Endodermal cell (in vitro differentiated cells): ENCODE measurements around the gene GPS2. TPM values are rescaled to one million over a fixed set of nuclear protein-coding genes. Genes with fewer than 3 reads are reported as not detected.
"Not testable (repeated sequence)": the region's sequence is repeated elsewhere in the genome, so short reads cannot be mapped to it uniquely, and the experiment has no call there.

Experiments
- DNase-seq: peaks from one replicate; pipeline ENCODE4 v3.0.0-alpha.2; 2017
- H3K27ac ChIP-seq: 2 replicates; pipeline ENCODE4 v1.5.1; 2013; ENCODE audit warnings: mild to moderate bottlenecking, low read depth, low read length, moderate library complexity
- H3K27me3 ChIP-seq: 2 replicates; pipeline ENCODE4 v1.6.1; 2013; ENCODE audit warnings: mild to moderate bottlenecking, low read length, moderate library complexity; ENCODE audit not compliant: insufficient read depth, control insufficient read depth, poor library complexity, severe bottlenecking
- H3K36me3 ChIP-seq: 2 replicates; pipeline ENCODE4 v1.7.0; 2013; ENCODE audit warnings: mild to moderate bottlenecking, low read length, moderate library complexity; ENCODE audit not compliant: control insufficient read depth, insufficient read depth
- H3K4me1 ChIP-seq: one replicate; pipeline ENCODE4 v1.7.0; 2013; ENCODE audit warnings: low read length; ENCODE audit not compliant: control insufficient read depth, insufficient read depth
- H3K4me3 ChIP-seq: 2 replicates; pipeline ENCODE4 v1.5.1; 2013; ENCODE audit warnings: mild to moderate bottlenecking, low read length, moderate library complexity
- H3K9ac ChIP-seq: 2 replicates; pipeline ENCODE4 v1.6.1; 2013; ENCODE audit warnings: mild to moderate bottlenecking, low read length, moderate library complexity; ENCODE audit not compliant: poor library complexity, severe bottlenecking; ENCODE audit errors: extremely low read depth
- H3K9me3 ChIP-seq: 2 replicates; pipeline ENCODE4 v1.6.1; 2013; ENCODE audit warnings: mild to moderate bottlenecking, low read length, moderate library complexity; ENCODE audit not compliant: control insufficient read depth
- H3K27ac Mint-ChIP-seq: 2 replicates; pipeline ENCODE4 v1.8.0; 2020; ENCODE audit warnings: mixed read lengths
- H3K27me3 Mint-ChIP-seq: 2 replicates; pipeline ENCODE4 v1.8.0; 2021; ENCODE audit warnings: mild to moderate bottlenecking, mixed read lengths; ENCODE audit not compliant: insufficient read depth
- H3K36me3 Mint-ChIP-seq: 2 replicates; pipeline ENCODE4 v1.8.0; 2020; ENCODE audit warnings: low read depth, mixed read lengths
- H3K4me1 Mint-ChIP-seq: 2 replicates; pipeline ENCODE4 v1.8.0; 2020; ENCODE audit warnings: mixed read lengths
- H3K4me3 Mint-ChIP-seq: 2 replicates; pipeline ENCODE4 v1.8.0; 2020; ENCODE audit warnings: mild to moderate bottlenecking, moderate library complexity, mixed read lengths
- H3K9me3 Mint-ChIP-seq: 2 replicates; pipeline ENCODE4 v1.8.0; 2020; ENCODE audit warnings: mild to moderate bottlenecking, mixed read lengths
- CTCF ChIP-seq: fragments of 200-600 bp; sonication (generic); conservative IDR thresholded peaks from 2 replicates; pipeline ENCODE4 v1.5.0; 2021; ENCODE audit warnings: antibody characterized with exemption, mild to moderate bottlenecking
- WGBS, 2 experiments: methylation state at CpG; one replicate each; pipeline versions ENCODE4 v1.1.5 to v1.1.7; 2013; ENCODE audit warnings: missing lambda C conversion rate in 2 of 2, mixed read lengths in 1 of 2; ENCODE audit not compliant: insufficient coverage in 1 of 2, insufficient read length in 1 of 2; 5-methylcytosine and 5-hydroxymethylcytosine counted together
- total RNA-seq, 2 donors: library from RNA; stranded (reverse); fragmentation: NEBNext Ultra II Directional in 1 of 2; extraction: Animal tissue kit (Norgen Biotek cat#: 25700) in 1 of 2; gene quantifications; 2 replicates in 1 of 2; 3 replicates in 1 of 2; pipeline ENCODE4 v1.2.1, GENCODE V29; 2021

The GPS2 gene
- total RNA-seq, 2 donors from 2014 or later, result 43.6 to 47.2 TPM

- H3K9me3 Mint-ChIP-seq, result no peaks in the 10 kb centered on the region
- 86 to 95% methylated on average over 2 to 3 of the region's 3 CpGs for WGBS, 2 experiments
- H3K4me1 ChIP-seq, result no peaks in the 10 kb centered on the region
- H3K9ac ChIP-seq, result no peak overlapping the region
- H3K4me3 ChIP-seq, result no peak overlapping the region
- H3K27ac ChIP-seq, result no peak overlapping the region
- TF ChIP-seq CTCF, result no peak
- H3K36me3 Mint-ChIP-seq, result no peaks in the 10 kb centered on the region
- no peaks in the 10 kb centered on the region for H3K9me3 ChIP-seq
- no peaks in the 10 kb centered on the region for H3K27me3 ChIP-seq
- peaks cover 10% of the 10 kb centered on the region for H3K4me1 Mint-ChIP-seq
- no peaks in the 10 kb centered on the region for H3K36me3 ChIP-seq
- no peaks in the 10 kb centered on the region for H3K27me3 Mint-ChIP-seq
- no peak for DNase-seq
- H3K4me3 Mint-ChIP-seq, result no peak overlapping the region
- H3K27ac Mint-ChIP-seq, result no peak overlapping the region
Observed at GRCh38 chr17:7334938-7335538, 19.9 kb upstream of the GPS2 start.

- not testable (repeated sequence) for H3K27me3 Mint-ChIP-seq, H3K36me3 Mint-ChIP-seq, H3K9me3 Mint-ChIP-seq, H3K4me3 ChIP-seq, H3K4me1 ChIP-seq, H3K4me3 Mint-ChIP-seq, H3K27me3 ChIP-seq, H3K27ac ChIP-seq, H3K9me3 ChIP-seq, H3K27ac Mint-ChIP-seq, H3K36me3 ChIP-seq, DNase-seq, H3K9ac ChIP-seq
- 86 to 89% methylated on average over 6 to 13 of the region's 14 CpGs for WGBS, 2 experiments
- peaks cover 20% of the 10 kb centered on the region for H3K4me1 Mint-ChIP-seq
Observed at GRCh38 chr17:7332600-7333069, 17.5 kb upstream of the GPS2 start.

- no peak for DNase-seq
- H3K9ac ChIP-seq, result no peak overlapping the region
- H3K4me1 Mint-ChIP-seq, result peaks cover 17% of the 10 kb centered on the region
- no peak overlapping the region for H3K4me3 ChIP-seq
- TF ChIP-seq CTCF, result no peak
- H3K9me3 Mint-ChIP-seq, result no peaks in the 10 kb centered on the region
- no peaks in the 10 kb centered on the region for H3K4me1 ChIP-seq
- no peak overlapping the region for H3K27ac ChIP-seq
- no peaks in the 10 kb centered on the region for H3K9me3 ChIP-seq
- H3K27ac Mint-ChIP-seq, result no peak overlapping the region
- 68 to 76% methylated on average over 4 to 7 of the region's 7 CpGs for WGBS, 2 experiments
- no peaks in the 10 kb centered on the region for H3K36me3 ChIP-seq
- H3K27me3 ChIP-seq, result no peaks in the 10 kb centered on the region
- H3K36me3 Mint-ChIP-seq, result no peaks in the 10 kb centered on the region
- H3K4me3 Mint-ChIP-seq, result no peak overlapping the region
- no peaks in the 10 kb centered on the region for H3K27me3 Mint-ChIP-seq
Observed at GRCh38 chr17:7332111-7332510, 17.0 kb upstream of the GPS2 start.

GRCh38 chr17:7330638-7331015 is 15.5 kb upstream of the GPS2 start:
- Histone ChIP-seq H3K9ac (peak overlapping the region; percentile 71), H3K4me3 (peak overlapping the region; percentile 82), H3K9me3 (no peaks in the 10 kb centered on the region), H3K27ac (peak overlapping the region; percentile 98), H3K4me1 (no peaks in the 10 kb centered on the region), H3K36me3 (peaks cover 6% of the 10 kb centered on the region), H3K27me3 (no peaks in the 10 kb centered on the region)
- 88 to 92% methylated on average over 13 of the region's 13 CpGs for WGBS, 2 experiments
- Mint-ChIP-seq H3K36me3 (no peaks in the 10 kb centered on the region), H3K27ac (peak overlapping the region; percentile 30), H3K9me3 (no peaks in the 10 kb centered on the region), H3K4me1 (peaks cover 10% of the 10 kb centered on the region), H3K4me3 (peak overlapping the region; percentile 81), H3K27me3 (no peaks in the 10 kb centered on the region)
- TF ChIP-seq CTCF, result no peak
- DNase-seq, result no peak
